Measurements from ENCODE around the gene GREB1L.
A peak's percentile ranks its signal among the peaks of the same experiment; 100 is the strongest.
"Not testable (repeated sequence)": the region's sequence is repeated elsewhere in the genome, so short reads cannot be mapped to it uniquely, and the experiment has no call there.

The GREB1L gene

DNA sequence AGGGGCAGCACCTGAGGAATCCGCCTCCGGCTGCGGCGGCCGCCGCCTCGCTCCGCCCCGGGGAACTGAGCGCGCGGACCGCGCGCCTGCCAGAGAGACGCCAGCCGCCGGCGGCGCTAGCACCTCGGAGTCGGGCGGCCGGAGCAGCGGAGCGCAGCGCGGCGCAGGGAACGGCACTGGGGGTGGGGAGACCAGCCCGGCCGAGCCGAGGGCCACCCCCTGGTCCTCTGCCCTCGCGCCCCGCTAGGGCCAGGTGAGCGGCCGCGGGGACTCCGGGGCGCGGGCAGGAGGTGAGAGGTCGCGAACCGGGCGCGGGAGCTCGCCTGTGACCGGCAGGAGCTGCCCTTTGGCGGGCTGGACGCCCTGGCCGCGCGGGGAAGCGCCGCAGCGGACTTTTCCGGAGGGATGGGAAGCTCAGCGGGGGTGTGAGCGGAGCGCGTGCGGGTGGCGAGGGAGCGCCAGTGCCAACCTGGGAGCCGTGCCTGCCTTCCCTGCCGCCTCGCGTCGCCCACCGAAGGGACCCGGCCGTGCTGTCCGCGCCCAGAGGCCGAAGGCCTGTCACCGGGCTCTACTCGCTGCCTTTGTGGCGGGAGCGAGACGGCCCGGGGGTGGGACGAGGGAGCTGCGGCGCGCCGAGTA, at the start of gene GREB1L:
TSS of gene GREB1L (plus strand) at position 92 of the 639 bp plus-strand sequence. CDS start 141,287 bp downstream, outside the sequence.
- Mint-ChIP-seq H3K27ac (no peak within 1 kb of the TSS), H3K4me1 (no peaks in the 10 kb centered on the region), H3K9me3 (no peaks in the 10 kb centered on the region), H3K4me3 (peak within 1 kb of the TSS; percentile 46), H3K36me3 (no peaks in the 10 kb centered on the region), H3K27me3 (peaks cover 19% of the 10 kb centered on the region)
- no peak for ATAC-seq (ENCODE audit: low read depth)
- DNase-seq (ENCODE audit: low spot score in 2 of 2), result no peak

GRCh38 chr18:21192308-21192624, 49.8 kb upstream of the GREB1L start:
- Mint-ChIP-seq H3K4me3 (no peak overlapping the region), H3K36me3 (no peaks in the 10 kb centered on the region), H3K27me3 (peaks cover 10% of the 10 kb centered on the region), H3K4me1 (no peaks in the 10 kb centered on the region), H3K27ac (no peak overlapping the region), H3K9me3 (no peaks in the 10 kb centered on the region)
- DNase-seq (ENCODE audit: low spot score in 2 of 2), result no peak
- no peak for ATAC-seq (ENCODE audit: low read depth)

DNA sequence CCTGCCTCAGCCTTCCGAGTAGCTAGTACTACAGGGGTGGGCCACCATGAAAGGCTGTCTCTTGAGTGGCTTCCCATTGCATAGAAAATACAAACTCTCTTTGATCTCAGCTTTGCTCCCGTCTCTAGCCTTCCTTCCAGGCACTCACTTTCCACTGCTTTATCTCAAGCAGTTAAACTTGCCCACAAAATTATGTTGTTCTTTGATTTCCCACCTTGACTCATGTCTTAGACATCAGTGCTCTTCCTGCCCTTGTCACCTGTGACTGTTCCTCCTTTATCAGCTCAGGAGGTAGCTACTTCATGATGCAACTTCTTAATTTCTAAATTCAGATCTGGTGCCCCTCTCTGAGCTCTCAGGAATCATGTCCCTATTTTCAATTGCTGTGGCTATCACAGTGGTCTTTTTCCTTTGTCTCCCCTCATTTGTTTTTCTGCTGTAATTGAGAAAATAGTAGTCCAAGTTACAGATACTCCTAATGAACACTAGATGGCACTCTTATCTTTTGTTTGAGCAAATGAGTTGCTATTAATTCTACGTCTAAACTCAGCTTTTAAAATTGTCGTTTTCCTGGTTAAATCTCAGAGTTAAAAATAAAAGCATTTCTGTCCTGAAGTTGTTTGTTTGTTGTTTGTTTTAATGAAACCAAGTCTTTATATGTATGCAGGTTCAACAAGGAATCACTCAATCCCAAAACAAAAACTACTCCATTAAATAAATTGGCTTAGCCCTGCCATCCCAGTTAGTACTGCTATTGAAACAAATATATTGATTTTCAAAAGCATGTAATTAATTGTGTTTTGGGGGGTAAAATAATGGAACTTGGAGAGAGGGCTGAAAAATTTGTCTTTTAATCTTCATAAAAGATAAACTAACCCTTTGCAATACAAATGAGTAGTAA, 46.9 kb upstream of the GREB1L start:
- H3K4me1 Mint-ChIP-seq, result no peaks in the 10 kb centered on the region
- no peak overlapping the region for H3K4me3 Mint-ChIP-seq
- H3K27me3 Mint-ChIP-seq, result peaks cover 10% of the 10 kb centered on the region
- H3K36me3 Mint-ChIP-seq, result no peaks in the 10 kb centered on the region
- no peaks in the 10 kb centered on the region for H3K9me3 Mint-ChIP-seq
- H3K27ac Mint-ChIP-seq, result no peak overlapping the region
- ATAC-seq (ENCODE audit: low read depth), result no peak
- DNase-seq (ENCODE audit: low spot score in 2 of 2), result no peak

- Mint-ChIP-seq H3K36me3 (no peaks in the 10 kb centered on the region), H3K27me3 (peaks cover 6% of the 10 kb centered on the region), H3K27ac (no peak overlapping the region), H3K4me3 (no peak overlapping the region), H3K4me1 (no peaks in the 10 kb centered on the region), H3K9me3 (no peaks in the 10 kb centered on the region)
- ATAC-seq (ENCODE audit: low read depth) (no peak), DNase-seq (ENCODE audit: low spot score in 2 of 2) (no peak)
These were observed 45.6 kb upstream of the GREB1L start for GRCh38 chr18:21196426-21196825.

DNA sequence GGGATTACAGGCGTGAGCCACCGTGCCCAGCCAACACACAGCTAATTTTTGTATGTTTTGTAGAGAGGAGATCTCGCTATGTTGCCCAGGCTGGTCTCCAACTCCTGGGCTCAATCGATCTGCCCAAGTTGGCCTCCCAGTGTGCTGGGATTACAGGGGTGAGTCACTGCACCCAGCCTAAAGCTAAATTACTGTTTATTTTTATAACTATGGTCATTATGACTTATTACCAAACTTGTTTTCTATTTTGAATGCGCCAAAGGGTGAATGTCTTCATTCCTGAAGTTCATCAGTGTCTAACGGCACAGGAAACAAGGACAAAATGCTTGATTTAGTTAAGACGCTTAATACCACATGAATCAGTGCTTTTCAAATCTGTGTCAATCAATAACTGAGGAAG, 38.9 kb upstream of the GREB1L start:
- DNase-seq (ENCODE audit: low spot score in 2 of 2) (no peak), ATAC-seq (ENCODE audit: low read depth) (no peak)
- Mint-ChIP-seq H3K27ac (no peak overlapping the region), H3K4me3 (no peak overlapping the region), H3K4me1 (no peaks in the 10 kb centered on the region), H3K36me3 (no peaks in the 10 kb centered on the region), H3K9me3 (peaks cover 1% of the 10 kb centered on the region), H3K27me3 (no peaks in the 10 kb centered on the region)

GRCh38 chr18:21203542-21204241, 38.3 kb upstream of the GREB1L start:
- Mint-ChIP-seq H3K4me1 (no peaks in the 10 kb centered on the region), H3K9me3 (peaks cover 1% of the 10 kb centered on the region)
- ATAC-seq (ENCODE audit: low read depth), result no peak

GRCh38 chr18:21205695-21206094, 36.3 kb upstream of the GREB1L start:
- Mint-ChIP-seq H3K4me3 (no peak overlapping the region), H3K27ac (no peak overlapping the region), H3K9me3 (peaks cover 1% of the 10 kb centered on the region), H3K27me3 (peaks cover 1% of the 10 kb centered on the region), H3K4me1 (no peaks in the 10 kb centered on the region), H3K36me3 (no peaks in the 10 kb centered on the region)
- no peak for DNase-seq (ENCODE audit: low spot score in 2 of 2)
- no peak for ATAC-seq (ENCODE audit: low read depth)

More at GRCh38 chr18:21203542-21204241, 38.3 kb upstream of the GREB1L start:
- Mint-ChIP-seq H3K4me3 (no peak overlapping the region), H3K27me3 (no peaks in the 10 kb centered on the region), H3K27ac (no peak overlapping the region), H3K36me3 (no peaks in the 10 kb centered on the region)
- DNase-seq (ENCODE audit: low spot score in 2 of 2), result no peak

GRCh38 chr18:21210278-21210677, 31.8 kb upstream of the GREB1L start:
- DNase-seq (ENCODE audit: low spot score in 2 of 2) (no peak), ATAC-seq (ENCODE audit: low read depth) (no peak)
- Mint-ChIP-seq H3K4me1 (no peaks in the 10 kb centered on the region), H3K9me3 (peaks cover 1% of the 10 kb centered on the region), H3K27ac (no peak overlapping the region), H3K27me3 (peaks cover 1% of the 10 kb centered on the region), H3K4me3 (no peak overlapping the region), H3K36me3 (no peaks in the 10 kb centered on the region)

DNA sequence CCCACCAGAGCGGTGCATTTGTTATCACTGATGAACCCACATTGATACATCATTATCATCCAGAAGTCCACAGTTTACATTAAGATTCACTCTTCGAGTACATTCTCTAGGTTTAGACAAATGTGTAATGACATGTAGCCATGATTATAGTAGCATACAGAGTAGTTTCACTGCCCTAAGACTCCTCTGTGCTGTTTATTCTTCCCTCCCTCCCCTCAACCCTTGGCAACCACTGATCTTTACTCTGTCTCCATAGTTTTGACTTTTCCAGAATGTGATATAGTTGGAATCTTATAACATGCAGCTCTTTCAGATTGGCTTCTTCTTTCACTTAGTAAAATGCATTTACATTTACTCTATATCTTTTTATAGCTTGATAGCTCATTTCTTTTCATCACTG, 31.2 kb upstream of the GREB1L start:
- H3K36me3 Mint-ChIP-seq, result no peaks in the 10 kb centered on the region
- no peak overlapping the region for H3K27ac Mint-ChIP-seq
- no peak for ATAC-seq (ENCODE audit: low read depth)
- H3K27me3 Mint-ChIP-seq, result peaks cover 1% of the 10 kb centered on the region
- H3K4me1 Mint-ChIP-seq, result no peaks in the 10 kb centered on the region
- no peak overlapping the region for H3K4me3 Mint-ChIP-seq
- H3K9me3 Mint-ChIP-seq, result peaks cover 1% of the 10 kb centered on the region
- DNase-seq (ENCODE audit: low spot score in 2 of 2), result no peak

GRCh38 chr18:21214409-21214808, 27.6 kb upstream of the GREB1L start:
- not testable (repeated sequence) for H3K4me3 Mint-ChIP-seq; H3K9me3 Mint-ChIP-seq; ATAC-seq (ENCODE audit: low read depth); H3K4me1 Mint-ChIP-seq; H3K36me3 Mint-ChIP-seq; H3K27ac Mint-ChIP-seq; DNase-seq (ENCODE audit: low spot score in 2 of 2); H3K27me3 Mint-ChIP-seq

DNA sequence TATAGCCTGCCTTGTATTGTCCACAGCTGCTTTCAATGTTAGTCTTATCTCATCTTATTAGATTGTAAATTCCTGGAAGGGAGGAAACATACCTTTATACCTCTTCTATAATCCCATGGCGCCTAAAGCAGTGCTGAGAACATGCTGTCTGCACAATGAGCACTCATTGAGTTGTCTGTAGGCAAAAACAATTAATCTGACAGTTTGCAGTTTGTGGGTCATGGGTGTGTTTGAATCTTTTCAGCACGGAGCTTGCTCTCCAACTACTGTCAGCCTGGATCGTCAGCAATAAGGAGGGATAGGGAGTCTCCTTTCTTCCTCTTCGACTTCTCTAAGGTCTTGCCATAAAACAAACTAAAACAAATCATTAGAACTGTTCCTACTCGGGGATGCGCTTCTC, 26.5 kb upstream of the GREB1L start:
- Mint-ChIP-seq H3K9me3 (no peaks in the 10 kb centered on the region), H3K36me3 (no peaks in the 10 kb centered on the region), H3K27me3 (peaks cover 3% of the 10 kb centered on the region), H3K27ac (no peak overlapping the region), H3K4me1 (no peaks in the 10 kb centered on the region), H3K4me3 (no peak overlapping the region)
- ATAC-seq (ENCODE audit: low read depth) (no peak), DNase-seq (ENCODE audit: low spot score in 2 of 2) (no peak)

- Mint-ChIP-seq H3K36me3 (no peaks in the 10 kb centered on the region), H3K27me3 (peaks cover 2% of the 10 kb centered on the region), H3K27ac (no peak overlapping the region), H3K9me3 (no peaks in the 10 kb centered on the region), H3K4me1 (no peaks in the 10 kb centered on the region), H3K4me3 (no peak overlapping the region)
- DNase-seq (ENCODE audit: low spot score in 2 of 2) (no peak), ATAC-seq (ENCODE audit: low read depth) (no peak)
These were observed 23.2 kb upstream of the GREB1L start for GRCh38 chr18:21218862-21219261.

GRCh38 chr18:21230436-21230835, 11.6 kb upstream of the GREB1L start:
- Mint-ChIP-seq H3K36me3 (no peaks in the 10 kb centered on the region), H3K27ac (no peak overlapping the region), H3K27me3 (peaks cover 6% of the 10 kb centered on the region), H3K4me3 (no peak overlapping the region), H3K9me3 (peaks cover 2% of the 10 kb centered on the region), H3K4me1 (no peaks in the 10 kb centered on the region)
- no peak for ATAC-seq (ENCODE audit: low read depth)
- no peak for DNase-seq (ENCODE audit: low spot score in 2 of 2)

- Mint-ChIP-seq H3K4me3 (peak overlapping the region; percentile 46), H3K36me3 (no peaks in the 10 kb centered on the region), H3K4me1 (no peaks in the 10 kb centered on the region), H3K27me3 (peaks cover 16% of the 10 kb centered on the region), H3K27ac (no peak overlapping the region), H3K9me3 (no peaks in the 10 kb centered on the region)
- DNase-seq (ENCODE audit: low spot score in 2 of 2), result no peak
- no peak for ATAC-seq (ENCODE audit: low read depth)
These were observed 557 bp upstream of the GREB1L start for GRCh38 chr18:21241301-21242048.

All from memory B cell (primary cell).